IMR-90 (cell line): ENCODE results near the gene YAF2. TPM values are rescaled to one million over a fixed set of nuclear protein-coding genes. Genes with fewer than 3 reads are reported as not detected.

Experiments
- ATAC-seq: fragments of 200-7000 bp; cut with Tn5 transposase; 2 replicates; pipeline ENCODE4 v1.9.1; 2020; ENCODE audit warnings: low read depth, mild to moderate bottlenecking, moderate library complexity
- BruUV-seq: library from RNA; stranded (reverse); fragments of 400-500 nt; replicated peaks from 2 replicates; lab custom pipeline; 2021; lab: Mats Ljungman, UMichigan
- CTCF ChIA-PET: fragments of 300-600 bp; formaldehyde crosslinking; extraction: SDS; loops from one replicate; lab custom pipeline; 2021; ENCODE audit warnings: antibody characterized with exemption; lab: Yijun Ruan, JAX
- POLR2A ChIA-PET: fragments of 300-600 bp; sonication (Branson Sonifier 250); formaldehyde crosslinking; loops from one replicate; lab custom pipeline; 2022; ENCODE audit warnings: antibody characterized with exemption; ENCODE audit not compliant: unreplicated experiment; lab: Charles Lee
- DNase-seq: peaks from one replicate; pipeline ENCODE4 v3.0.0; 2013
- H2AFZ ChIP-seq: replicated peaks from 2 replicates; pipeline ENCODE3; 2013; ENCODE audit warnings: low read length, mild to moderate bottlenecking; ENCODE audit not compliant: poor library complexity
- H2AK5ac ChIP-seq: 2 replicates; pipeline ENCODE4 v1.6.1; 2013; ENCODE audit warnings: low read depth, low read length, inconsistent platforms
- H2AK9ac ChIP-seq: replicated peaks from 2 replicates; pipeline ENCODE3; 2013; ENCODE audit warnings: mild to moderate bottlenecking, low read depth, low read length, moderate library complexity; ENCODE audit not compliant: poor library complexity
- H2BK120ac ChIP-seq: 2 replicates; pipeline ENCODE4 v1.6.1; 2013; ENCODE audit warnings: low read depth, low read length, inconsistent platforms
- H2BK15ac ChIP-seq: 3 replicates; pipeline ENCODE4 v1.6.1; 2013; ENCODE audit warnings: low read depth, low read length, inconsistent platforms
- H2BK20ac ChIP-seq: 2 replicates; pipeline ENCODE4 v1.6.1; 2013; ENCODE audit warnings: low read depth, mild to moderate bottlenecking, inconsistent platforms, low read length, moderate library complexity
- H2BK5ac ChIP-seq: 2 replicates; pipeline ENCODE4 v1.6.1; 2013; ENCODE audit warnings: mild to moderate bottlenecking, low read depth, low read length, inconsistent platforms; ENCODE audit not compliant: poor library complexity, severe bottlenecking
- H3K14ac ChIP-seq: replicated peaks from 2 replicates; pipeline ENCODE4 v1.6.1; 2013; ENCODE audit warnings: low read depth, low read length, inconsistent platforms
- H3K18ac ChIP-seq: 2 replicates; pipeline ENCODE4 v1.6.1; 2013; ENCODE audit warnings: low read depth, low read length, control low read depth
- H3K23ac ChIP-seq: 2 replicates; pipeline ENCODE4 v1.6.1; 2013; ENCODE audit warnings: low read depth, low read length, inconsistent platforms
- H3K27ac ChIP-seq: 2 replicates; pipeline ENCODE4 v1.5.1; 2013; ENCODE audit warnings: mild to moderate bottlenecking, control low read depth, low read length; ENCODE audit not compliant: insufficient read depth
- H3K27me3 ChIP-seq: 2 replicates; pipeline ENCODE4 v1.6.1; 2013; ENCODE audit warnings: low read length; ENCODE audit not compliant: control insufficient read depth, insufficient read depth
- H3K36me3 ChIP-seq: 2 replicates; pipeline ENCODE4 v1.6.1; 2013; ENCODE audit warnings: low read length, mixed read lengths; ENCODE audit not compliant: control insufficient read depth, insufficient read depth
- H3K4ac ChIP-seq: 2 replicates; pipeline ENCODE4 v1.6.1; 2013; ENCODE audit warnings: low read depth, low read length, inconsistent platforms
- H3K4me1 ChIP-seq: 2 replicates; pipeline ENCODE4 v1.6.1; 2013; ENCODE audit warnings: low read length, mixed read lengths; ENCODE audit not compliant: control insufficient read depth, insufficient read depth
- H3K4me2 ChIP-seq: 2 replicates; pipeline ENCODE4 v1.6.1; 2013; ENCODE audit warnings: low read depth, mild to moderate bottlenecking, control low read depth, low read length, moderate library complexity
- H3K4me3 ChIP-seq: 2 replicates; pipeline ENCODE4 v1.5.1; 2013; ENCODE audit warnings: low read depth, mild to moderate bottlenecking, control low read depth, low read length, moderate library complexity; ENCODE audit not compliant: insufficient read depth
- H3K56ac ChIP-seq: 2 replicates; pipeline ENCODE4 v1.6.1; 2013; ENCODE audit warnings: low read length, inconsistent platforms; ENCODE audit not compliant: insufficient read depth; ENCODE audit errors: extremely low read depth
- H3K79me1 ChIP-seq, 2 experiments: 2 replicates each; pipeline ENCODE4 v1.6.1; 2013; ENCODE audit warnings: low read length in 2 of 2, inconsistent platforms in 1 of 2, low read depth in 1 of 2
- H3K9ac ChIP-seq: 2 replicates; pipeline ENCODE4 v1.6.1; 2013; ENCODE audit warnings: low read depth, low read length, control low read depth
- H3K9me1 ChIP-seq: 2 replicates; pipeline ENCODE4 v1.6.1; 2013; ENCODE audit warnings: low read length, inconsistent platforms; ENCODE audit not compliant: insufficient read depth
- H3K9me3 ChIP-seq: 2 replicates; pipeline ENCODE4 v1.6.1; 2013; ENCODE audit warnings: low read length; ENCODE audit not compliant: control insufficient read depth, insufficient read depth
- H4K20me1 ChIP-seq: 2 replicates; pipeline ENCODE4 v1.6.1; 2013; ENCODE audit warnings: low read length, inconsistent platforms; ENCODE audit not compliant: insufficient read depth
- H4K5ac ChIP-seq: 2 replicates; pipeline ENCODE4 v1.6.1; 2013; ENCODE audit warnings: mild to moderate bottlenecking, low read depth, low read length, control low read depth
- H4K8ac ChIP-seq, 2 experiments: 2 replicates each; pipeline ENCODE4 v1.6.1; 2013; ENCODE audit warnings: low read depth in 2 of 2, low read length in 2 of 2, control low read depth in 1 of 2, inconsistent platforms in 1 of 2
- H4K91ac ChIP-seq: 2 replicates; pipeline ENCODE4 v1.6.1; 2013; ENCODE audit warnings: low read depth, low read length, inconsistent platforms; ENCODE audit not compliant: insufficient read depth
- BHLHE40 ChIP-seq: fragments of 150-350 bp; IDR thresholded peaks from 2 replicates; pipeline ENCODE4 v1.6.1; 2016; ENCODE audit warnings: mild to moderate bottlenecking, low read depth, low read length
- CEBPB ChIP-seq: IDR thresholded peaks from 2 replicates; pipeline ENCODE4 v1.6.1; 2012; ENCODE audit warnings: low read depth, low read length, improper control_type of control experiment
- CHD1 ChIP-seq: IDR thresholded peaks from 2 replicates; pipeline ENCODE4 v1.6.1; 2012; ENCODE audit warnings: low read depth, low read length, improper control_type of control experiment
- FOS ChIP-seq: fragments of 150-350 bp; IDR thresholded peaks from 2 replicates; pipeline ENCODE4 v1.6.1; 2016; ENCODE audit warnings: low read depth, low read length
- MAFK ChIP-seq: IDR thresholded peaks from 2 replicates; pipeline ENCODE4 v1.6.1; 2012; ENCODE audit warnings: low read depth, low read length, improper control_type of control experiment
- MAZ ChIP-seq: IDR thresholded peaks from 2 replicates; pipeline ENCODE4 v1.6.1; 2012; ENCODE audit warnings: low read depth, mild to moderate bottlenecking, low read length, improper control_type of control experiment, moderate library complexity, borderline replicate concordance
- MXI1 ChIP-seq: IDR thresholded peaks from 2 replicates; pipeline ENCODE4 v1.6.1; 2012; ENCODE audit warnings: low read depth, mild to moderate bottlenecking, low read length, moderate library complexity, borderline replicate concordance
- POLR2A ChIP-seq: IDR thresholded peaks from 2 replicates; pipeline ENCODE4 v1.6.1; 2012; ENCODE audit warnings: mild to moderate bottlenecking, low read depth, low read length
- RAD21 ChIP-seq: IDR thresholded peaks from 2 replicates; pipeline ENCODE4 v1.6.1; 2012; ENCODE audit warnings: low read length, improper control_type of control experiment
- RCOR1 ChIP-seq: IDR thresholded peaks from 2 replicates; pipeline ENCODE4 v1.6.1; 2012; ENCODE audit warnings: mild to moderate bottlenecking, low read length, improper control_type of control experiment; ENCODE audit not compliant: insufficient replicate concordance
- RFX5 ChIP-seq: IDR thresholded peaks from 2 replicates; pipeline ENCODE4 v1.8.0; 2012; ENCODE audit warnings: low read depth, mild to moderate bottlenecking, low read length, moderate library complexity
- SMC3 ChIP-seq: fragments of 150-350 bp; IDR thresholded peaks from 2 replicates; pipeline ENCODE4 v1.6.1; 2016; ENCODE audit warnings: low read depth, mild to moderate bottlenecking, antibody characterized with exemption, low read length, moderate library complexity
- WGBS, 2 experiments: methylation state at CpG; one replicate each; pipeline versions ENCODE4 v1.1.5 to v1.1.7; 2013; ENCODE audit warnings: missing lambda C conversion rate in 2 of 2; ENCODE audit not compliant: insufficient read length in 1 of 2; ENCODE audit errors: extremely low coverage in 2 of 2; 5-methylcytosine and 5-hydroxymethylcytosine counted together
- dilution Hi-C: fragments of 300-500 bp; cut with HindIII; formaldehyde crosslinking; loops from one replicate; pipeline ENCODE4 v1.14.3; 2018; ENCODE audit warnings: low sequenced_read_pairs; ENCODE audit not compliant: unreplicated experiment
- in situ Hi-C: fragments of 300-500 bp; cut with MboI; formaldehyde crosslinking; loops from 3 replicates; pipeline ENCODE4 v1.14.3; 2019; ENCODE audit warnings: low sequenced_read_pairs, inconsistent platforms, mixed read lengths
- intact Hi-C: fragments of 100-400 bp; cut with micrococcal nuclease; formaldehyde crosslinking; loops from 2 replicates; pipeline ENCODE4 v1.10.0; 2022
- polyA plus RNA-seq, 3 experiments: library from polyadenylated mRNA; depleted of rRNA; stranded (reverse); fragments of >200 nt; gene quantifications; 2 replicates each; pipeline ENCODE4 v1.2.3, GENCODE V29; 2012; ENCODE audit warnings: low replicate concordance in 1 of 3
- total RNA-seq: library from RNA; depleted of rRNA; stranded (reverse); fragments of >200 nt; gene quantifications from 2 replicates; pipeline ENCODE4 v1.2.3, GENCODE V29; 2012
- TF ChIP-seq, protein P1 (sequence below): fragments of 150-350 bp; IDR thresholded peaks from 2 replicates; pipeline ENCODE4 v1.6.1; 2016; ENCODE audit warnings: low read depth, mild to moderate bottlenecking, low read length, moderate library complexity, borderline replicate concordance
- TF ChIP-seq, protein P2 (sequence below): conservative IDR thresholded peaks from 2 replicates; pipeline ENCODE4 v1.5.1; 2012; ENCODE audit warnings: mild to moderate bottlenecking, low read depth, low read length, improper control_type of control experiment
- TF ChIP-seq, protein P3 (sequence below): fragments of 150-350 bp; IDR thresholded peaks from 2 replicates; pipeline ENCODE4 v1.6.1; 2017; ENCODE audit warnings: mild to moderate bottlenecking, antibody characterized with exemption, low read length, low read depth

YAF2 gene
- total and polyA plus RNA-seq, 2 of the 4 experiments (the other 2 are of a cell fraction), result 7.9 to 14.2 TPM

DNA sequence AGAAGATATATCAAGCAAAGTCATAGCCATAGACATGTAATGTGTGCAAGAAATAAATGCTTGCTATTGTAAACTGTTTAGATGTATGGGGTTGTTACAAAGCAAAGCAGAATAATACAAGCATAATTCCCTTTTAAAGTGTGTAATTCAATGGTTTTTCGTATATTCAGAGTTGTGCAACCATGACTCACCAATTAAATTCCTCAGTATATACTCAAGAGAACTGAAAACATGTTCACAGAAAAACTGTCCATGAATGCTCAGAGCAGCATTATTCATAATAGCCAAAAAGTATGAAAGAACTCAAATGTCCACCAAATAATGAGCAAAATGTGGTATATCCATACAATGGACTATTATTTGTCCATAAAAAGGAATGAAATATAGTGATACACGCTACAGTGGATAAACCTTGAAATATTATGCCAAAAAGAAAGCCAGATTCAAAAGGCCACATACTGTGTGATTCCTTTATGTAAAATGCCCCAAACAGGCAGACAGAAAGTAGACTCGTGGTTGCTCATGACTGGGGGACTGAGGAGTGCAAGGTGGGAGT, 102.7 kb downstream of the YAF2 start:
- dilution Hi-C loops, result no loop called here
- POLR2A ChIA-PET, result no interaction called here
- TF ChIP-seq RAD21 (no peak), MXI1 (no peak), CEBPB (peak; percentile 98), RFX5 (no peak), MAZ (no peak), SMC3 (no peak), CHD1 (no peak), FOS (peak; percentile 92), MAFK (peak; percentile 22; the same call in 1 of the 2 replicates), BHLHE40 (no peak), RCOR1 (no peak), POLR2A (no peak)
- TF ChIP-seq, protein P1, sequence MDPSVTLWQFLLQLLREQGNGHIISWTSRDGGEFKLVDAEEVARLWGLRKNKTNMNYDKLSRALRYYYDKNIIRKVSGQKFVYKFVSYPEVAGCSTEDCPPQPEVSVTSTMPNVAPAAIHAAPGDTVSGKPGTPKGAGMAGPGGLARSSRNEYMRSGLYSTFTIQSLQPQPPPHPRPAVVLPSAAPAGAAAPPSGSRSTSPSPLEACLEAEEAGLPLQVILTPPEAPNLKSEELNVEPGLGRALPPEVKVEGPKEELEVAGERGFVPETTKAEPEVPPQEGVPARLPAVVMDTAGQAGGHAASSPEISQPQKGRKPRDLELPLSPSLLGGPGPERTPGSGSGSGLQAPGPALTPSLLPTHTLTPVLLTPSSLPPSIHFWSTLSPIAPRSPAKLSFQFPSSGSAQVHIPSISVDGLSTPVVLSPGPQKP, result no peak
- TF ChIP-seq, protein P2, sequence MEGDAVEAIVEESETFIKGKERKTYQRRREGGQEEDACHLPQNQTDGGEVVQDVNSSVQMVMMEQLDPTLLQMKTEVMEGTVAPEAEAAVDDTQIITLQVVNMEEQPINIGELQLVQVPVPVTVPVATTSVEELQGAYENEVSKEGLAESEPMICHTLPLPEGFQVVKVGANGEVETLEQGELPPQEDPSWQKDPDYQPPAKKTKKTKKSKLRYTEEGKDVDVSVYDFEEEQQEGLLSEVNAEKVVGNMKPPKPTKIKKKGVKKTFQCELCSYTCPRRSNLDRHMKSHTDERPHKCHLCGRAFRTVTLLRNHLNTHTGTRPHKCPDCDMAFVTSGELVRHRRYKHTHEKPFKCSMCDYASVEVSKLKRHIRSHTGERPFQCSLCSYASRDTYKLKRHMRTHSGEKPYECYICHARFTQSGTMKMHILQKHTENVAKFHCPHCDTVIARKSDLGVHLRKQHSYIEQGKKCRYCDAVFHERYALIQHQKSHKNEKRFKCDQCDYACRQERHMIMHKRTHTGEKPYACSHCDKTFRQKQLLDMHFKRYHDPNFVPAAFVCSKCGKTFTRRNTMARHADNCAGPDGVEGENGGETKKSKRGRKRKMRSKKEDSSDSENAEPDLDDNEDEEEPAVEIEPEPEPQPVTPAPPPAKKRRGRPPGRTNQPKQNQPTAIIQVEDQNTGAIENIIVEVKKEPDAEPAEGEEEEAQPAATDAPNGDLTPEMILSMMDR, result no peak
- TF ChIP-seq, protein P3, sequence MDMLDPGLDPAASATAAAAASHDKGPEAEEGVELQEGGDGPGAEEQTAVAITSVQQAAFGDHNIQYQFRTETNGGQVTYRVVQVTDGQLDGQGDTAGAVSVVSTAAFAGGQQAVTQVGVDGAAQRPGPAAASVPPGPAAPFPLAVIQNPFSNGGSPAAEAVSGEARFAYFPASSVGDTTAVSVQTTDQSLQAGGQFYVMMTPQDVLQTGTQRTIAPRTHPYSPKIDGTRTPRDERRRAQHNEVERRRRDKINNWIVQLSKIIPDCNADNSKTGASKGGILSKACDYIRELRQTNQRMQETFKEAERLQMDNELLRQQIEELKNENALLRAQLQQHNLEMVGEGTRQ, result no peak

More for the DNA sequence above, 102.7 kb downstream of the YAF2 start:
- Histone ChIP-seq H4K91ac (peak overlapping the region; percentile 84; the same call in 1 of the 2 replicates), H3K36me3 (no peaks in the 10 kb centered on the region), H3K23ac (0 out of 2 replicates have a peak overlapping the region, but pooled peaks have one; percentile 61), H2AK5ac (peak overlapping the region; percentile 81), H2BK20ac (0 out of 2 replicates have a peak overlapping the region, but pooled peaks have one; percentile 47), H2BK15ac (no peak overlapping the region; the same call in 2 of the 3 replicates), H3K27me3 (no peaks in the 10 kb centered on the region), H2BK120ac (peak overlapping the region; percentile 77), H4K5ac (no peak overlapping the region), H4K20me1 (peaks cover 14% of the 10 kb centered on the region), H3K56ac (peak overlapping the region; percentile 76; the same call in 1 of the 2 replicates), H2AK9ac (no peak overlapping the region), H3K79me1 (peaks cover 6 to 51% of the 10 kb centered on the region in 2 experiments), H3K4ac (peak overlapping the region; percentile 69), H2BK5ac (peak overlapping the region; percentile 94), H3K27ac (peak overlapping the region; percentile 62; the same call in 1 of the 2 replicates), H2AFZ (no peak overlapping the region), H3K4me3 (no peak overlapping the region), H3K18ac (peak overlapping the region; percentile 74; the same call in 1 of the 2 replicates), H3K4me2 (peak overlapping the region; percentile 54; the same call in 1 of the 2 replicates), H3K9ac (no peak overlapping the region), H3K14ac (peak overlapping the region; percentile 86), H3K9me3 (no peaks in the 10 kb centered on the region), H4K8ac (0 out of 4 replicates have a peak overlapping the region, but pooled peaks of 1 of the 2 experiments have one; percentile 36), H3K4me1 (peaks cover 9% of the 10 kb centered on the region), H3K9me1 (no peaks in the 10 kb centered on the region; the same call in none of the 2 replicates)
- intact Hi-C loops, result no loop called here
- peak; percentile 89 for ATAC-seq
- CTCF ChIA-PET, result no interaction called here
- BruUV-seq, result no TSS peak
- WGBS, 2 experiments, result no CpG with 5 or more reads among the region's 3 CpGs
- in situ Hi-C loops, result loop anchor here (10.0 kb wide), 1 partner anchor 1149 kb away; no protein-coding TSS in a partner anchor
- peak; percentile 87 for DNase-seq
